ENCODE results near the gene DENND6A. TPM values are rescaled to one million over a fixed set of nuclear protein-coding genes. Genes with fewer than 3 reads are reported as not detected.
"Not testable (repeated sequence)": the region's sequence is repeated elsewhere in the genome, so short reads cannot be mapped to it uniquely, and the experiment has no call there.

Gene DENND6A
- total and polyA plus RNA-seq, 2 of the 13 experiments (the other 11 are each of a cell fraction or from before 2014, with no cell fraction given) = 9.4 to 11.1 TPM

DNA sequence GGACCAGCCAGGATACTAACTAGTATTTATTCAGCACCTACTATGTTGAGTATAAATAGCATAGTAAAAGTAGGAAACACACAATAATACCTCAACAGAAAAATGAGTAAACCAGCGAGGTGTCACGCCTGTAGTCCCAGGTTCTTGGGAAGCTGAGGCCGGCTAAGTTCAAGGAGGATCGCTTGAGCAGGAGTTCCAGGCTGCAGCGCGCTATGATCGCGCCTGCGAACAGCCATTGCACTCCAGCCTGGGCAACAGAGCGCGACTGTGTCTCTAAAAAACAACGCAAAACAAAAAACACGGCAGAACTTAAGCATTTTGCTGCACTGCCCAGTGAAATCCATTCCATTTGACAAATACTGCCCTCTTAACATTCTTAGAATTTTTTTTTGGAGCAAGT is 1.3 kb upstream of the DENND6A start (continued):
- TF ChIP-seq, protein P1, sequence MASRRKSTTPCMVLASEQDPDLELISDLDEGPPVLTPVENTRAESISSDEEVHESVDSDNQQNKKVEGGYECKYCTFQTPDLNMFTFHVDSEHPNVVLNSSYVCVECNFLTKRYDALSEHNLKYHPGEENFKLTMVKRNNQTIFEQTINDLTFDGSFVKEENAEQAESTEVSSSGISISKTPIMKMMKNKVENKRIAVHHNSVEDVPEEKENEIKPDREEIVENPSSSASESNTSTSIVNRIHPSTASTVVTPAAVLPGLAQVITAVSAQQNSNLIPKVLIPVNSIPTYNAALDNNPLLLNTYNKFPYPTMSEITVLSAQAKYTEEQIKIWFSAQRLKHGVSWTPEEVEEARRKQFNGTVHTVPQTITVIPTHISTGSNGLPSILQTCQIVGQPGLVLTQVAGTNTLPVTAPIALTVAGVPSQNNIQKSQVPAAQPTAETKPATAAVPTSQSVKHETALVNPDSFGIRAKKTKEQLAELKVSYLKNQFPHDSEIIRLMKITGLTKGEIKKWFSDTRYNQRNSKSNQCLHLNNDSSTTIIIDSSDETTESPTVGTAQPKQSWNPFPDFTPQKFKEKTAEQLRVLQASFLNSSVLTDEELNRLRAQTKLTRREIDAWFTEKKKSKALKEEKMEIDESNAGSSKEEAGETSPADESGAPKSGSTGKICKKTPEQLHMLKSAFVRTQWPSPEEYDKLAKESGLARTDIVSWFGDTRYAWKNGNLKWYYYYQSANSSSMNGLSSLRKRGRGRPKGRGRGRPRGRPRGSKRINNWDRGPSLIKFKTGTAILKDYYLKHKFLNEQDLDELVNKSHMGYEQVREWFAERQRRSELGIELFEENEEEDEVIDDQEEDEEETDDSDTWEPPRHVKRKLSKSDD (CRISPR knock-in tag; IDR thresholded peaks at IDR 0.05; ENCODE audit: low read depth) = no peak

DNA sequence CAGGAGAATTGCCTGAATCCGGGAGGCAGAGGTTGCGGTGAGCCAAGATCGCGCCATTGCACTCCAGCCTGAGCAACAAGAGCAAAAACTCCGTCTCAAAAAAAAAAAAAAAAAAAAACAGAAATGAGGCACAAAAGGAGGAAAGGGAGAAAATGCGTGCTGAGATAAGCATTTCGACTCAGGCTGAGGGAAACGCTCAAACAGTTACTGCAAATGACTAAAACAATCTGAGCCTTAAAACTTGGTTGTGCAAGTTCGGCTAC is 813 bp downstream of the DENND6A start:
- ATAC-seq; H3K36me3 ChIP-seq (replicated peaks in 1 of 2; ENCODE audit: control insufficient read depth in 1 of 2, insufficient read depth in 2 of 2, low read length in 2 of 2); H2AFZ ChIP-seq (ENCODE audit: low read length); FAIRE-seq; H3K9me3 ChIP-seq (ENCODE audit: low read length); BruUV-seq (replicated peaks); in situ Hi-C loops (cut with HindIII; ENCODE audit: extremely low pct_ligation_motif_present, low pct_unique_long_range_greater_than_20kb); H3K27me3 ChIP-seq (ENCODE audit: control insufficient read depth in 1 of 2, insufficient read depth in 2 of 2, low read length in 2 of 2); H4K20me1 ChIP-seq (ENCODE audit: insufficient read depth, low read length); CTCF ChIA-PET (ENCODE audit: low intra/inter-chr PET ratio, low total read pairs); DNase-seq (ENCODE audit: low spot score): not testable (repeated sequence)
- POLR2A ChIA-PET = interaction anchor here (1.0 to 1.4 kb wide), 9 partner anchors 11 to 464 kb away, joined by 3 to 13 read pairs (median 4); partner anchors contain the start of genes ARF4, PDE12 and SLMAP
- intact Hi-C loops (cut with micrococcal nuclease; ENCODE audit: unreplicated experiment) = loop anchor here (2.0 kb wide), 1 partner anchor 65 kb away; the partner anchor contains the start of gene SLMAP
- Histone ChIP-seq H3K9ac (ENCODE audit: insufficient read depth, low read depth, low read length) (peak overlapping the region; percentile 88), H3K4me3 (replicated peaks in 1 of 3; ENCODE audit: insufficient read depth in 1 of 3, low read depth in 2 of 3, low read length in 3 of 3) (peak overlapping the region; percentile 70 to 82 (median 76)), H3K79me2 (ENCODE audit: insufficient read depth, low read length) (peaks cover 27% of the 10 kb centered on the region), H3K4me1 (ENCODE audit: insufficient read depth, low read length) (peaks cover 45% of the 10 kb centered on the region), H3K4me2 (ENCODE audit: low read depth, low read length) (peak overlapping the region; percentile 73), H3K27ac (ENCODE audit: extremely low read length, insufficient read depth, low read length) (peak overlapping the region; percentile 90)
- under 1% methylated on average over 9 of the region's 9 CpGs for WGBS (ENCODE audit: low lambda C conversion rate)
- TF ChIP-seq, protein P2, sequence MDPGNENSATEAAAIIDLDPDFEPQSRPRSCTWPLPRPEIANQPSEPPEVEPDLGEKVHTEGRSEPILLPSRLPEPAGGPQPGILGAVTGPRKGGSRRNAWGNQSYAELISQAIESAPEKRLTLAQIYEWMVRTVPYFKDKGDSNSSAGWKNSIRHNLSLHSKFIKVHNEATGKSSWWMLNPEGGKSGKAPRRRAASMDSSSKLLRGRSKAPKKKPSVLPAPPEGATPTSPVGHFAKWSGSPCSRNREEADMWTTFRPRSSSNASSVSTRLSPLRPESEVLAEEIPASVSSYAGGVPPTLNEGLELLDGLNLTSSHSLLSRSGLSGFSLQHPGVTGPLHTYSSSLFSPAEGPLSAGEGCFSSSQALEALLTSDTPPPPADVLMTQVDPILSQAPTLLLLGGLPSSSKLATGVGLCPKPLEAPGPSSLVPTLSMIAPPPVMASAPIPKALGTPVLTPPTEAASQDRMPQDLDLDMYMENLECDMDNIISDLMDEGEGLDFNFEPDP (CRISPR knock-in tag; conservative IDR thresholded peaks at IDR 0.05) = 0 out of 2 replicates have a peak, but pooled peaks have one; percentile 7
- TF ChIP-seq CEBPB (IDR thresholded peaks at IDR 0.05; ENCODE audit: borderline replicate concordance, low read depth, low read length) = peak; percentile 38; the same call in 1 of the 2 replicates
- TF ChIP-seq SSRP1 (CRISPR knock-in tag; IDR thresholded peaks at IDR 0.05) = peak; percentile 44; the same call in 1 of the 2 replicates
